ENCODE results near the gene DCP1A. TPM values are rescaled to one million over a fixed set of nuclear protein-coding genes. Genes with fewer than 3 reads are reported as not detected.

The DCP1A gene
- total RNA-seq, 2 donors from 2014 or later, result 17.8 to 18.8 TPM

GRCh38 chr3:53236112-53236841 lies 111.1 kb downstream of the DCP1A start:
- no peak overlapping the region for H3K4me3 ChIP-seq
- no peak for TF ChIP-seq CTCF (IDR thresholded peaks at IDR 0.05)
- peaks cover 82% of the 10 kb centered on the region for H3K36me3 ChIP-seq
- H3K27me3 ChIP-seq, result no peaks in the 10 kb centered on the region
- peak overlapping the region; percentile 73 to 78 for H3K27ac ChIP-seq
- H3K4me1 ChIP-seq, result peaks cover 0 to 38% of the 10 kb centered on the region in 2 donors
- H3K9me3 ChIP-seq, result no peaks in the 10 kb centered on the region
- peak; percentile 79 for DNase-seq (ENCODE audit: low spot score)

GRCh38 chr3:53235545-53235944 lies 111.8 kb downstream of the DCP1A start:
- H3K36me3 ChIP-seq, result peaks cover 82% of the 10 kb centered on the region
- DNase-seq (ENCODE audit: low spot score), result no peak
- no peak for TF ChIP-seq CTCF (IDR thresholded peaks at IDR 0.05)
- H3K9me3 ChIP-seq, result no peaks in the 10 kb centered on the region
- no peaks in the 10 kb centered on the region for H3K27me3 ChIP-seq
- H3K4me1 ChIP-seq, result peaks cover 0 to 32% of the 10 kb centered on the region in 2 donors
- H3K4me3 ChIP-seq, result no peak overlapping the region
- peak overlapping the region; percentile 73 to 78 for H3K27ac ChIP-seq

- peaks cover 0 to 32% of the 10 kb centered on the region in 2 donors for H3K4me1 ChIP-seq
- H3K4me3 ChIP-seq, result no peak overlapping the region
- H3K36me3 ChIP-seq, result peaks cover 82% of the 10 kb centered on the region
- no peaks in the 10 kb centered on the region for H3K27me3 ChIP-seq
- TF ChIP-seq CTCF (IDR thresholded peaks at IDR 0.05), result no peak
- no peak for DNase-seq (ENCODE audit: low spot score)
- H3K27ac ChIP-seq, result peak overlapping the region in 1 of 2 donors; percentile 78
- no peaks in the 10 kb centered on the region for H3K9me3 ChIP-seq
These were observed 112.5 kb downstream of the DCP1A start for GRCh38 chr3:53234841-53235232.

GRCh38 chr3:53234130-53234840 lies 113.1 kb downstream of the DCP1A start:
- Histone ChIP-seq H3K4me3 (no peak overlapping the region), H3K9me3 (no peaks in the 10 kb centered on the region), H3K4me1 (peaks cover 0 to 32% of the 10 kb centered on the region in 2 donors), H3K27me3 (no peaks in the 10 kb centered on the region), H3K27ac (no peak overlapping the region), H3K36me3 (peaks cover 82% of the 10 kb centered on the region)
- no peak for DNase-seq (ENCODE audit: low spot score)
- TF ChIP-seq CTCF (IDR thresholded peaks at IDR 0.05), result no peak

Other genes starting within 250 kb of the DCP1A start
- 1 to 10 TPM; 6.2 to 6.8 TPM for gene RFT1, start 217.1 kb downstream of the DCP1A start, total RNA-seq
- 10 to 100 TPM; 11.1 to 14.8 TPM for gene PRKCD, start 186.3 kb downstream of the DCP1A start, total RNA-seq
- 10 to 100 TPM; 48.8 to 62.8 TPM for gene TKT, start 91.5 kb downstream of the DCP1A start, total RNA-seq
- gene CACNA1D, start 147.1 kb upstream of the DCP1A start, total RNA-seq, result 1 to 10 TPM; 2.7 to 9.6 TPM